ENCODE results near the gene LDLRAD4.

The LDLRAD4 gene

GRCh38 chr18:13500869-13501542 lies 282.4 kb downstream of the LDLRAD4 start:
- DNase-seq, result no peak

GRCh38 chr18:13501543-13501887 lies 283.0 kb downstream of the LDLRAD4 start:
- no peak for DNase-seq

DNA sequence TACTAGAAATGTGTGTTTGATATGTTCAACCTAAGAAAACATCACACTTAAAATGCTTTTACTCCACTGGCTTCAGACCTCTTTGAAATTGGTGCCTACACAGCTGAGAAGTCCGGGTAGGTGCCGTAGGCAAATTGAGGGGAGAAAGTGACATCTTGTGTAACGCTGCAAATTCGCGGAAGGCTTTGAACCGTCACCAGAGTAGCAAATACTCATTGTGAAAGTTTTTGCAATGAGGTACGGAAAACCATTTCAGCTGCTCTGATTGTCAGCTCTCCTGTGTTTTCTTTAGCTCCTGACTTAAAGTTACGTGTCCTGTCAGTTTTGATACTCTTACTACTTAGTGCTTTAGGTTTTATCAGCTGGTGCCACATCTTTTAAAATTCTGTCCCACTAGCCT lies 283.3 kb downstream of the LDLRAD4 start:
- DNase-seq, result peak; percentile 36 to 38

DNA sequence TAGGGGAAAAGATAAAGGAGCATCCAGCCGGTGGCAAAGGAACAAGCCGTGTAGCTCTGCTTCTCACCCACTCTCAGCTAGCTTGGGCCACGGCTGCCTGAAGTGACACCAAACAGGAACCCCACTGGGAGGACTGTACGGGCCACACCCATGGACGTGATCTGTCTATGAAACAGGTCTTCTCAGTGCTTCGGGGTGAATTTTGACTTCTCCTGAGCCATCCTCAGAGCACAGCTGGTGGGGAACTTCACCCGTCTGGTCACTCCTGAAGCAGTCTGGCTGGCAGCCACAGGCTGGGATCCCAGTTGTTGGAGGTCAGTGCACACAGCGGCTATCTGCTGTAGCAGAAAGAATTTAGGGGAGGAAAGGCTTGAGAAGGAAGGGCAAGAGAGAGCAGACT lies 284.0 kb downstream of the LDLRAD4 start:
- no peak for DNase-seq

- DNase-seq, result no peak
These were observed 285.3 kb downstream of the LDLRAD4 start for GRCh38 chr18:13503836-13504235.

DNA sequence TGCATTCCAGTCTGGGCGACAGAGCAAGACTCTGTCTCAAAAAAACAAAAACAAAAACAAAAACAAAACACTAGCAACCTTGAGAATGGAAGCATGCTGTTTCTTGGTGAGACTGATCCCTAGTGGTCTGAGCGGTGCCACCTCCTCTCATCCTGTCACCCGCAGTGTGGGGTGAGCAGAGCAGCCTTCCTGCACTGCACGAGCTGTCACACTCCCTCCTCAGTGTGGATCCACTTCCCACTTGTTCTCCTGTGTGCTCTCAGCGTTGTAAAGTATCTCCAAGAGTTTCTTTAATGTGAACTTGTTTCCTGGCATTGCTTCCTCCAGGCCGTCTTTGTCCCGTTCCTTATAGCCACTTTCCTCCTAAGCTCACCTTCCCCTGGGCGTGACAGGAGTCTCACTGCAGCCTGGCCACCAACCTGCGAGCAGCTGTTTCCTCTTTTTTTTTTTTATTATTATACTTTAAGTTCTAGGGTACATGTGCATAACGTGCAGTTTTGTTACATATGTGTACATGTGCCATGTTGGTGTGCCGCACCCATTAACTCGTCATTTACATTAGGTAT lies 287.3 kb downstream of the LDLRAD4 start:
- no peak for DNase-seq

DNA sequence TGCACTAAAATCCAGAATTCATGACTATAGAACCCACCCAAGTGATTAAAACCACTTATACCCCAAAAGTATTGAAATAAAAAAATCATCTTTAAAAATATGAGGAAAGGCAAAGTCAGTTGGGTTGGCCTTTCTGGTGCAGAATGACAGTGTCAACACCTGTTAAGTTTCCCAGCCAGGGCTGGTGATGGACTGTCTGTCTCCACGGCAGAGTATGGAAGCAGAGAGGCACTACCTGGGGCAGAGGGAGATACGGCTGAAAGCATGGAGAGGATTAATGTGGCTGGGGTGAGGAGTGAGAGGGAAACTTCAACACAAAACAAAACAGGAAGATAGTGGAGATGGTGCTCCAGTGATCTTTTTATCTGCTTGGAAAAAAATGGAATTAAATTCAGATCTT lies 292.0 kb downstream of the LDLRAD4 start:
- DNase-seq, result no peak

- no peak for DNase-seq
These were observed 293.5 kb downstream of the LDLRAD4 start for GRCh38 chr18:13511961-13512577.

GRCh38 chr18:13513021-13513420 lies 294.5 kb downstream of the LDLRAD4 start:
- DNase-seq, result no peak

DNA sequence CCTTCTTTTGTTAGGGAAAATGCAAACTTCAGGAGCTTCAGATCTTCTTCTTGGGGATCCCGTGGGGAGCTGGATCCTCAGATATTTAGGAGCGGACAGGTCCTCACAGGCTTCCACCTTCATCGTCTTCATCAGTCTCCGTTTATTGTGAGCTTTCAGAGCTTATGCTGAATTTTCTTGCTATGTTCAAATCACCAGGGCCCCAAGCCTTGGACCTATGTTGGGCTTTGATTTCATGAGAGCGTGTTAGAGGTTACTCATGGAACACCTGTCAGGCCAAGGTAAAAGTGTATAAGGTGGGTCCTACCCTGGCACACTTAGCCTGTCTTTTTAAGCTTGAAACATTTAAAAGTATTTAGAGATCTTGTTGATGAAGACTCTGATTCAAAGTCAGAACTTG lies 294.9 kb downstream of the LDLRAD4 start:
- DNase-seq, result no peak

DNA sequence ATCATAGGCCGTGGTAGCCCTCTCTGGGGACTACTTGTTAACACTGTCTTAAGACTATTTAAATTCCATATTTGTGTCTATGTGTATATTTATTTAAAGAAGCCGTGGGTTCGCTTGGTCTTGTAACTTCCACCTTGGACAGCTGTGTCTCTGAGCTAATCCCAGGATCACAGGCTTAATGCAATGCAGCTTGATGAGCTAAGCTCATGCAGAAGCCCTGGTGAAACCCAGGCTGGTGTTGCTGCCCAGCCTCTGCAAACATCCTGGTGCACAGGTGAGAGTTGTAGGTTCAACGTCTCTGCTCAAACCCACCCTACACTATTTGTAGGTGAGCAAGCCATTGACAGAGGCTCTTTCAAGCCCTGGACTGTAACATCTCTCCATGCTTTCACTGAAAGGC lies 296.0 kb downstream of the LDLRAD4 start:
- DNase-seq, result no peak

- DNase-seq, result no peak
These were observed 298.3 kb downstream of the LDLRAD4 start for GRCh38 chr18:13516855-13517254.

GRCh38 chr18:13517369-13517768 lies 298.8 kb downstream of the LDLRAD4 start:
- DNase-seq, result no peak

GRCh38 chr18:13518382-13518781 lies 299.8 kb downstream of the LDLRAD4 start:
- DNase-seq, result no peak

GRCh38 chr18:13520306-13520705 lies 301.7 kb downstream of the LDLRAD4 start:
- no peak for DNase-seq

DNA sequence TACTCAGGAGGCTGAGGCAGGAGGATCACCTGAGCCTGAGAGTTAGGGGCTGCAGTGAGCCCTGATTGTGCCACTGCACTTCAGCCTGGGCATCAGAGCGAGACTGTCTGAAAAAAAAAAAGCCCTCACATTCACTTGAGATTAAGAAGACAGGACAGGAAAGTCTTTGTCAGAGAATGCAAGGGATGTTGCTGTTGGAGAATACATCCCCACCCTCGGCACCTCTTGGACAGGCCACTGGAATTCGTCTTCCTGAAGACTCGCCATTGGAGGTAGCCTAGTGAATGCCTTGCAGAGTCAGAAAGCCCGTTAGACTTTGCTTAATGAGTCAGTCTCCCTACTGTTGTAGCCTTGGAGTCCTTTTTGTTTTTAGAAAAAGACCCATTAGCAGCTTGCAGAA lies 302.2 kb downstream of the LDLRAD4 start:
- no peak for DNase-seq

GRCh38 chr18:13521418-13521817 lies 302.9 kb downstream of the LDLRAD4 start:
- DNase-seq, result no peak

GRCh38 chr18:13522256-13522655 lies 303.7 kb downstream of the LDLRAD4 start:
- DNase-seq, result no peak

DNA sequence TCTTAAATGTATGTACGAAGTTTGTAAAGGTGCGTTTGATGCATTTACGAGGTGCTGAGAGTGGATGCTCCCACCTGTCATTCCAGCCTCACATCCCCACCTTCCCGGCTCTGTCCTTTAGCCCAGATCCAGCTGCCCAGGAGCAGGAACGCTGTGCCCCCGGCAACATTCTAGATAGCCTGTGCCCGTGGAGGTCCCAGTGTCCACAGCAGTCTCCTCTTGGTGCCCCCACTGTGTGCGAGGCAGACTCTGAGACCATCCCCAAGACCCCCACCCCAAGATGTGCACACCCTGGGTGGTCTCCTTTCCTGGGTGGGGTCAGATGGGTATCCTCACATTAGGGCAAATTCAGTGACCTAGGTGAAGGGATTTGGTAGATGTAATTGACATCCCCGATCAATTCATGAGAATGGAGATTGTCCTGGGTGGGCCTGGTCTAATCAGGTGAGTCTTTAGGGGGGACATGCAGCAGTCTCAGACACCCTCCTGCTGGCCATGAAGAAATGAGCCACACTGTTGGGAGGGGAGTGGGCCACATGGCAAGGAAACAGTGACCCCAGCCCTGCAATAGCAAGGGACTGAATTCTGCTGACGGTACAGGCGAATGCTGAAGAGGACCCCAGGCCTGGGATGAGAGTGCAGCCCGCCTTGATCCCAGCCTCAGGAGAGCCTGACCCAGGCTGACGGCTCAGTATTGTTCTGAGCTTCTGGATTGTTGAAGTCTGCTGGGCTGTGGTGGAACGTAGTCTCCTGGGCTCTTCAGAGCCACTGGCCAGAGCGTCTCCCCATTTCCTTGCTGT lies 304.5 kb downstream of the LDLRAD4 start:
- DNase-seq, result no peak

DNA sequence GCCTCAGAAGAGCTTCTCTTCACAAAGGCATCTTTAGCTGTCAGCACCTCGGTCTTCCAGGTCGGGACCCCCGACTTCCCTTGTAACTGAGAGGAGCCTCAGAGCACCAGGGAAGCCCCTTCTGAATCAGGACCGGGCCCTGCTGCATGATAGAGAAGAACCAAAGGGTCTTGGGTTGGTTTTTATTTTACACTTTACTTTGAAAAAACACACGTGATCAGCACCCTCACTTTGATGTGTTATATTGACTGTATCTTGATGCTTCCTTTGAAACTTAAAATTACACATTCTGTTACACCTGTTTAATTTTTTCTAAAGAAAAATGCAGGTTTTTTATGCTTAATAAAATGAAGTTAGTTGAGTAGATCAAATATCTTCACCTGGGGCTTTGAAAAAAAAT lies 305.5 kb downstream of the LDLRAD4 start:
- DNase-seq, result no peak

DNA sequence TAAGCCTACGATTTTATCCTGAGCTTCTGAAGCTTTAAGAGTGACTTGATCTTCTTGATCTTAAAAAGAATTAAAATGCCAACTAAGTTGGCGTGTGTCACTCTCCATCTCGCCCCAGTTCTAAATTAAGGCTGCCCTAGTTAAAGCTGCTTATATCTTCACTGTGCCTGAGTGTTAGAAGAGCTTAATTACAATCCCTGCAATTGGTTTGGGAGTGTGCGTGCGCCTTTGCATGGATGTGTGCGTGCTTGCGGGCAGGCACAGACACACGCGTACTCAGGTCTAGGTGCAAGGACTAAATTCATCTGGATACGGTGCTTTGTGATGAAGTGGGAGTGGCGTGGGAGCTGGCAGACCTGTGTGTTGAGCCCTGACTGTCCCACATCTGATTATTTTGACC lies 306.3 kb downstream of the LDLRAD4 start:
- DNase-seq, result no peak

DNA sequence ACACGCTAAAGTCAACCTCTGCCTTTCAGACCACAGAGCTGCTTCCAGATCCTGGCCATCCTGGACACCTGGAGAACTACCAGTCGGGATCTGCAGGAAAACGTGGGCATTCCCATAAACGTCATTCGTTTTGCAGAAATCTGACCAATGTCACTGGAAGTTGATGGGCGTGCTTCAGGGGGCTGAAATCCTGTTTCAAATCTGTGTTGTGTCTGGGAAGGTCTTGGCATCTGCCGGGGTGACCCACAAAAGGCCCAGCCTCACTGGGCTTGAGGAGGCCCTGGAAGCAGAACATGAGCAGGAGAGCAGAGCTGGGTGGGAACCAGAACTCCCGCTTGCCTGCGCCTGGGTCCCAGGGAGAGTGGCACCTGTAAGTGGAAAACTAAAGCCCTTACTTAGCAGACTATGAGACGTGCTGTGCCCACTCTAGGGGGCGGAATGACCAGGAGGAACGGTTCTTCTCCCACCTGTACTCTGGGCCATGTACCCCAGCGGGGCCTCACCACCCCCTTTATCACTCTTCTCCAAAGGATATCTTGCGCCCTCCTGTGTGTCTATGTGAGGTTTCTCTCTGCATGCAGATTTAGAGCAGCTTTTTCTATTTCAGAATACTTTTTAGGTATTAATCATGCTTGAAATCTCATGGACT lies 306.9 kb downstream of the LDLRAD4 start:
- DNase-seq, result no peak

DNA sequence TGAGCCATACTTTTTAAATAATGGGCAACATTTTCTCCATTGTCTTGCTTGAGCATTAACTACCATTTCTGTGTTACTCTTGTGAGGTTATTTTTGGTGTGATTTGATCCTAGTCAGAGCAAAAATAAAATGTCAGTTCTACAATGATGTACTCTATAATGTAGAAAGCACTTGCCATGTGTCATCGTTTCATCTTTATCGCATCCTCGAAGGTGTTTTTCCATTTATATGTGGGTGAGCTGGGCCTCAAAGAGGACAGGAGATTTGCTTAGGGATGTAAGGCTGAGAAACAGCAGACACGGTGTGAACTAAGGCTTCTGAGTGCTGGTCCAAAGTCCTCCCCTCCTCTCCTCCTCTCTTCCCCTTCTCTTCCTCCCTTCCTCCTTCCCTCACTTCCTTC lies 308.0 kb downstream of the LDLRAD4 start:
- no peak for DNase-seq
